K562 (cell line): ENCODE results near the gene LCA5L. TPM values are rescaled to one million over a fixed set of nuclear protein-coding genes. Genes with fewer than 3 reads are reported as not detected.
A peak's percentile ranks its signal among the peaks of the same experiment; 100 is the strongest.

ENCODE experiments used
- BDP1 ChIP-seq: IDR thresholded peaks from 3 replicates; pipeline ENCODE4 v1.6.1; 2011; ENCODE audit not compliant: insufficient read length, insufficient read depth
- CXXC5 ChIP-seq: fragments of 250-450 bp; sonication (Bioruptor Pico); IDR thresholded peaks from 2 replicates; pipeline ENCODE4 v1.8.0; 2022; ENCODE audit warnings: inconsistent platforms, mild to moderate bottlenecking, moderate library complexity
- DACH1 ChIP-seq: fragments of 450-650 bp; IDR thresholded peaks from 2 replicates; pipeline ENCODE4 v1.6.1; 2018; ENCODE audit not compliant: partially characterized antibody
- ESRRB ChIP-seq: fragments of 250-450 bp; sonication (Bioruptor Pico); IDR thresholded peaks from 2 replicates; pipeline ENCODE4 v1.5.0; 2020; ENCODE audit warnings: mild to moderate bottlenecking, moderate library complexity, borderline replicate concordance
- FOXJ3 ChIP-seq: sonication (generic); formaldehyde crosslinking; IDR thresholded peaks from 2 replicates; pipeline ENCODE4 v1.4.0; 2020; ENCODE audit warnings: mild to moderate bottlenecking, missing genetic modification reagents
- MYNN ChIP-seq, 2 experiments: sonication (generic); formaldehyde crosslinking in 1 of 2; IDR thresholded peaks; 2 replicates each; pipeline versions ENCODE4 v1.5.0 to v1.6.1; 2016 to 2020; ENCODE audit warnings: antibody characterized with exemption in 1 of 2, missing genetic modification reagents in 1 of 2
- POLR2G ChIP-seq: fragments of 200-400 bp; formaldehyde crosslinking; IDR thresholded peaks from 2 replicates; pipeline ENCODE4 v1.6.1; 2017; ENCODE audit warnings: low read depth, mild to moderate bottlenecking, antibody characterized with exemption, low read length, moderate library complexity
- POLR3A ChIP-seq: IDR thresholded peaks from 2 replicates; pipeline ENCODE4 v1.6.1; 2011; ENCODE audit warnings: borderline replicate concordance, mild to moderate bottlenecking, moderate library complexity; ENCODE audit not compliant: insufficient read length, insufficient read depth; ENCODE audit errors: extremely low read depth
- RBBP5 ChIP-seq: fragments of 200-600 bp; sonication (generic); IDR thresholded peaks from 2 replicates; pipeline ENCODE4 v1.6.1; 2012; ENCODE audit warnings: borderline replicate concordance, mild to moderate bottlenecking, low read length, control low read depth, inconsistent platforms; ENCODE audit not compliant: insufficient read depth, poor library complexity, severe bottlenecking
- SAFB ChIP-seq: fragments of 200-400 bp; formaldehyde crosslinking; IDR thresholded peaks from 2 replicates; pipeline ENCODE4 v1.6.1; 2017; ENCODE audit warnings: low read depth, low read length, borderline replicate concordance
- SETDB1 ChIP-seq: IDR thresholded peaks from one replicate; pipeline ENCODE4 v1.6.1; 2012; ENCODE audit warnings: low read length, control low read depth, inconsistent platforms
- ZBED1 ChIP-seq: IDR thresholded peaks from 2 replicates; pipeline ENCODE4 v1.6.1; 2014
- ZNF121 ChIP-seq: sonication (generic); formaldehyde crosslinking; conservative IDR thresholded peaks from 2 replicates; pipeline ENCODE4 v1.8.0; 2022; ENCODE audit warnings: missing genetic modification reagents
- polyA plus RNA-seq, 8 experiments: library from polyadenylated mRNA; depleted of rRNA in 4 of 8; stranded (reverse) in 5 of 8; unstranded in 3 of 8; fragments of >200 nt; fragmentation: Nextera tagmentation in 2 of 8; fragmentation: Illumina TruSeq in 1 of 8; extraction: Ambion mirVana in 2 of 8; extraction: Trizol in 1 of 8; gene quantifications; 2 replicates each; pipeline versions ENCODE4 v1.2.1 to v1.2.3, GENCODE V29; 2011 to 2014; ENCODE audit warnings: inconsistent platforms in 1 of 8, missing spikeins in 1 of 8
- total RNA-seq, 7 experiments: library from RNA; depleted of rRNA in 6 of 7; stranded (reverse); fragments of >200 nt in 6 of 7; fragmentation: Illumina TruSeq in 2 of 7; extraction: Trizol in 2 of 7; gene quantifications; 2 replicates each; pipeline versions ENCODE4 v1.2.1 to v1.2.3, GENCODE V29; 2011 to 2021; ENCODE audit warnings: low replicate concordance in 1 of 7
- TF ChIP-seq, protein P1 (sequence below), 2 experiments: fragments of 450-650 bp; IDR thresholded peaks; 2 replicates each; pipeline ENCODE4 v1.6.1; 2018; ENCODE audit warnings: mild to moderate bottlenecking in 2 of 2, low read depth in 1 of 2; ENCODE audit not compliant: partially characterized antibody in 2 of 2
- TF ChIP-seq, protein P2 (sequence below): fragments of 200-400 bp; formaldehyde crosslinking; IDR thresholded peaks from 2 replicates; pipeline ENCODE4 v1.6.1; 2017; ENCODE audit warnings: mild to moderate bottlenecking, low read depth, low read length, moderate library complexity
- TF ChIP-seq, protein P3 (sequence below): fragments of 250-450 bp; sonication (Bioruptor Pico); IDR thresholded peaks from 2 replicates; pipeline ENCODE4 v1.8.0; 2021; ENCODE audit warnings: mild to moderate bottlenecking, moderate library complexity
- TF ChIP-seq, protein P4 (sequence below): fragments of 250-450 bp; sonication (Bioruptor Pico); IDR thresholded peaks from 2 replicates; pipeline ENCODE4 v1.5.0; 2020; ENCODE audit warnings: mild to moderate bottlenecking

LCA5L gene
- total and polyA plus RNA-seq, 9 of the 15 experiments (the other 6 are each of a cell fraction or from before 2014, with no cell fraction given), result 1.8 to 4.9 (median 3.8) TPM

DNA sequence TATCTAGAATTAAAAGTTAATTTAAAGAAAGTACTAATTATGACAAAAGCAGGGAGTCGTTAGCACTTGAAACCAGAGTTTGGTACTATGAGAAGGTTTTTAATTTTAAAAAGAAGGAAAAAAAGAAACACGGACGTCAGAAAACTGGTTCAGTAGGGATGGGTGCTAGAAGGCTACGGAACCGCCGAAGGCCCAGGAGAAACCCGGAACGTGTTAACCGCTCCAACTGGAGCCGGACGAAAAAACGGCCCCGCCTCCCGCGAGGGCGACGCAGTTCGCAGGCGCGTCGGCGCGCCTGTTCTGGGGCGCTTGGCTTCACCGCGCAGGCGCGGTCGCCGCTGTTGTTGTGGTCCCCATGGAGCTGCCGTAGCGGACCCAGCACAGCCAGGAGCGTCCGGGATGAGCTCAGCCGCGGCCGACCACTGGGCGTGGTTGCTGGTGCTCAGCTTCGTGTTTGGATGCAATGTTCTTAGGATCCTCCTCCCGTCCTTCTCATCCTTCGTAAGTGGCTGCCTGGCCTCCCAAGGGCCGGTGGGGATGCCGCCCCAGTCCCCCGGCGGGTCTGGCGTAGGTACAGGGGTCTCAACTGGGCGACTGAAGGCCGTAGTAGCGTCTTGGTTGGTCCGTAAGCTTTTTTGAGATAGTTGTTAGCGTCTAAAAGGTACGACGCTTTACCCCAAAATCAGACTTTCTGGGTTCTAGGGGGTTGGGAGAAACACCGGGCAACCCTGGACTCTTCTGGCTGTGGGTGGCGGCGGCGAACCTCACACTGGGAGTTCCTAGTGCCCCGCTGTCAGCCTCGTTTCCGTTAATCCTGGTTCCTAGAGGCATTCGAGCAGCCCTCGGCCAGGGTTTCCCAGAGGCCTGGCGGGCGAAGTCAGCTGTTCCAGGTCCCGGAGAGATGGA, 65.3 kb downstream of the LCA5L start (continued):
- peak; percentile 70 for TF ChIP-seq RBBP5
- TF ChIP-seq, protein P1, sequence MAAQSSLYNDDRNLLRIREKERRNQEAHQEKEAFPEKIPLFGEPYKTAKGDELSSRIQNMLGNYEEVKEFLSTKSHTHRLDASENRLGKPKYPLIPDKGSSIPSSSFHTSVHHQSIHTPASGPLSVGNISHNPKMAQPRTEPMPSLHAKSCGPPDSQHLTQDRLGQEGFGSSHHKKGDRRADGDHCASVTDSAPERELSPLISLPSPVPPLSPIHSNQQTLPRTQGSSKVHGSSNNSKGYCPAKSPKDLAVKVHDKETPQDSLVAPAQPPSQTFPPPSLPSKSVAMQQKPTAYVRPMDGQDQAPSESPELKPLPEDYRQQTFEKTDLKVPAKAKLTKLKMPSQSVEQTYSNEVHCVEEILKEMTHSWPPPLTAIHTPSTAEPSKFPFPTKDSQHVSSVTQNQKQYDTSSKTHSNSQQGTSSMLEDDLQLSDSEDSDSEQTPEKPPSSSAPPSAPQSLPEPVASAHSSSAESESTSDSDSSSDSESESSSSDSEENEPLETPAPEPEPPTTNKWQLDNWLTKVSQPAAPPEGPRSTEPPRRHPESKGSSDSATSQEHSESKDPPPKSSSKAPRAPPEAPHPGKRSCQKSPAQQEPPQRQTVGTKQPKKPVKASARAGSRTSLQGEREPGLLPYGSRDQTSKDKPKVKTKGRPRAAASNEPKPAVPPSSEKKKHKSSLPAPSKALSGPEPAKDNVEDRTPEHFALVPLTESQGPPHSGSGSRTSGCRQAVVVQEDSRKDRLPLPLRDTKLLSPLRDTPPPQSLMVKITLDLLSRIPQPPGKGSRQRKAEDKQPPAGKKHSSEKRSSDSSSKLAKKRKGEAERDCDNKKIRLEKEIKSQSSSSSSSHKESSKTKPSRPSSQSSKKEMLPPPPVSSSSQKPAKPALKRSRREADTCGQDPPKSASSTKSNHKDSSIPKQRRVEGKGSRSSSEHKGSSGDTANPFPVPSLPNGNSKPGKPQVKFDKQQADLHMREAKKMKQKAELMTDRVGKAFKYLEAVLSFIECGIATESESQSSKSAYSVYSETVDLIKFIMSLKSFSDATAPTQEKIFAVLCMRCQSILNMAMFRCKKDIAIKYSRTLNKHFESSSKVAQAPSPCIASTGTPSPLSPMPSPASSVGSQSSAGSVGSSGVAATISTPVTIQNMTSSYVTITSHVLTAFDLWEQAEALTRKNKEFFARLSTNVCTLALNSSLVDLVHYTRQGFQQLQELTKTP (IDR thresholded peaks at IDR 0.05; ENCODE audit: low read depth in 1 of 2, partially characterized antibody in 2 of 2), result peak in 1 of 2 experiments; percentile 21
- TF ChIP-seq ZBED1, result 0 out of 2 replicates have a peak, but pooled peaks have one; percentile 46
- no peak for TF ChIP-seq MYNN (IDR thresholded peaks at IDR 0.05)
- no peak for TF ChIP-seq MYNN (CRISPR knock-in tag; IDR thresholded peaks at IDR 0.05)
- TF ChIP-seq CXXC5, result peak; percentile 92
- TF ChIP-seq FOXJ3, result peak; percentile 98
- peak; percentile 90 for TF ChIP-seq POLR2G
- no peak for TF ChIP-seq DACH1
- TF ChIP-seq, protein P2, sequence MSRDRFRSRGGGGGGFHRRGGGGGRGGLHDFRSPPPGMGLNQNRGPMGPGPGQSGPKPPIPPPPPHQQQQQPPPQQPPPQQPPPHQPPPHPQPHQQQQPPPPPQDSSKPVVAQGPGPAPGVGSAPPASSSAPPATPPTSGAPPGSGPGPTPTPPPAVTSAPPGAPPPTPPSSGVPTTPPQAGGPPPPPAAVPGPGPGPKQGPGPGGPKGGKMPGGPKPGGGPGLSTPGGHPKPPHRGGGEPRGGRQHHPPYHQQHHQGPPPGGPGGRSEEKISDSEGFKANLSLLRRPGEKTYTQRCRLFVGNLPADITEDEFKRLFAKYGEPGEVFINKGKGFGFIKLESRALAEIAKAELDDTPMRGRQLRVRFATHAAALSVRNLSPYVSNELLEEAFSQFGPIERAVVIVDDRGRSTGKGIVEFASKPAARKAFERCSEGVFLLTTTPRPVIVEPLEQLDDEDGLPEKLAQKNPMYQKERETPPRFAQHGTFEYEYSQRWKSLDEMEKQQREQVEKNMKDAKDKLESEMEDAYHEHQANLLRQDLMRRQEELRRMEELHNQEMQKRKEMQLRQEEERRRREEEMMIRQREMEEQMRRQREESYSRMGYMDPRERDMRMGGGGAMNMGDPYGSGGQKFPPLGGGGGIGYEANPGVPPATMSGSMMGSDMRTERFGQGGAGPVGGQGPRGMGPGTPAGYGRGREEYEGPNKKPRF, result no peak
- TF ChIP-seq ZNF121 (CRISPR knock-in tag), result no peak
- TF ChIP-seq, protein P3, sequence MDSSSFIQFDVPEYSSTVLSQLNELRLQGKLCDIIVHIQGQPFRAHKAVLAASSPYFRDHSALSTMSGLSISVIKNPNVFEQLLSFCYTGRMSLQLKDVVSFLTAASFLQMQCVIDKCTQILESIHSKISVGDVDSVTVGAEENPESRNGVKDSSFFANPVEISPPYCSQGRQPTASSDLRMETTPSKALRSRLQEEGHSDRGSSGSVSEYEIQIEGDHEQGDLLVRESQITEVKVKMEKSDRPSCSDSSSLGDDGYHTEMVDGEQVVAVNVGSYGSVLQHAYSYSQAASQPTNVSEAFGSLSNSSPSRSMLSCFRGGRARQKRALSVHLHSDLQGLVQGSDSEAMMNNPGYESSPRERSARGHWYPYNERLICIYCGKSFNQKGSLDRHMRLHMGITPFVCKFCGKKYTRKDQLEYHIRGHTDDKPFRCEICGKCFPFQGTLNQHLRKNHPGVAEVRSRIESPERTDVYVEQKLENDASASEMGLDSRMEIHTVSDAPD (CRISPR knock-in tag), result no peak
- TF ChIP-seq BDP1, result no peak
- no peak for TF ChIP-seq POLR3A
- TF ChIP-seq ESRRB, result no peak
- TF ChIP-seq SAFB, result no peak
- TF ChIP-seq, protein P4, sequence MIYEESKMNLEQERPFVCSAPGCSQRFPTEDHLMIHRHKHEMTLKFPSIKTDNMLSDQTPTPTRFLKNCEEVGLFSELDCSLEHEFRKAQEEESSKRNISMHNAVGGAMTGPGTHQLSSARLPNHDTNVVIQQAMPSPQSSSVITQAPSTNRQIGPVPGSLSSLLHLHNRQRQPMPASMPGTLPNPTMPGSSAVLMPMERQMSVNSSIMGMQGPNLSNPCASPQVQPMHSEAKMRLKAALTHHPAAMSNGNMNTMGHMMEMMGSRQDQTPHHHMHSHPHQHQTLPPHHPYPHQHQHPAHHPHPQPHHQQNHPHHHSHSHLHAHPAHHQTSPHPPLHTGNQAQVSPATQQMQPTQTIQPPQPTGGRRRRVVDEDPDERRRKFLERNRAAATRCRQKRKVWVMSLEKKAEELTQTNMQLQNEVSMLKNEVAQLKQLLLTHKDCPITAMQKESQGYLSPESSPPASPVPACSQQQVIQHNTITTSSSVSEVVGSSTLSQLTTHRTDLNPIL (CRISPR knock-in tag), result no peak
- no peak for TF ChIP-seq SETDB1
